RCC 7860 (cell line): Measurements from ENCODE around the gene SIDT1.

Experiments
- DNase-seq: peaks from one replicate; pipeline ENCODE4 v3.0.0-alpha.2; 2015; ENCODE audit warnings: low spot score
- FAIRE-seq: peaks from 2 replicates; lab custom pipeline; 2012; peaks lifted over from hg19 to GRCh38; lab: Jason Lieb, UNC

The SIDT1 gene

DNA sequence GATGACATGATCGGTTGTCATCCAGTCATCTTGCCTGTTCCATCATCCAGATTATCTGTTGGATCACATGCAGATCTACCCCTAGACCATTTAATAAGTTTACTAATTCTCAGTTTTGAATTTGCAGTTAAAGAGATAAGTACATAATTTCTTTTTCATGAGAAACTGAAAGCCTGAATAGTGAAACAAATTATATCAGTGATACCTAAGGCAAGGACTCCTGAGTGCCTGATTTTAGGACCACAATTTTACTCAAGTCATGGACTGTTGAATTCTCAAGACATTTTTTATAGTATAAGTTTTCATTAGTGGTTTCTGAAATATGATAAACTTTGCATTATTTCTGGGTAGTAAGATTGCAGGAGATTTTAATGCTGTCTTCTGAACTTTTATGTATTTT, 13.2 kb downstream of the SIDT1 start:
- no peak for FAIRE-seq
- no peak for DNase-seq

GRCh38 chr3:113546414-113546893, 14.1 kb downstream of the SIDT1 start:
- FAIRE-seq = no peak
- no peak for DNase-seq

GRCh38 chr3:113548501-113548900, 16.1 kb downstream of the SIDT1 start:
- DNase-seq (no peak), FAIRE-seq (no peak)

- FAIRE-seq (no peak), DNase-seq (no peak)
Observed at GRCh38 chr3:113551820-113552219, 19.5 kb downstream of the SIDT1 start.

DNA sequence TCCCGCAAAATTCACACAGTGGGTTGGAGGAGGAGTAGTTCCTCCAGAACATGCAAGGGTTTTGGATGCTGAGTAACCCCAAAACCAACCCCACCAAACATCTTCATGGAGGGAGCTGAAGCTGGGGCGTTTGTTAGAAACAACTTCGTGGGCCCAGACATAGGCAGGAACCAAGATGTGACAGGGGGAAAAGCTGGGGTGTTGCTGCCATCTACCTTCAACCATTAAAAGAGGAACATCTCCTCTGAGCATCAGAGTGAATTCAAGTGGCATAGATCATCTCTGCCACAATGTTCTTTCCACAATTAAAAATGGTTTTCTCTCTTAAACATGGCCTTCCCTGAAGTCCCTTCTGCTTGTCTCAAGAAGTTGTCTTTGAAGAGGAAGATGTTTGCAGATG, 20.5 kb downstream of the SIDT1 start:
- no peak for FAIRE-seq
- no peak for DNase-seq

DNA sequence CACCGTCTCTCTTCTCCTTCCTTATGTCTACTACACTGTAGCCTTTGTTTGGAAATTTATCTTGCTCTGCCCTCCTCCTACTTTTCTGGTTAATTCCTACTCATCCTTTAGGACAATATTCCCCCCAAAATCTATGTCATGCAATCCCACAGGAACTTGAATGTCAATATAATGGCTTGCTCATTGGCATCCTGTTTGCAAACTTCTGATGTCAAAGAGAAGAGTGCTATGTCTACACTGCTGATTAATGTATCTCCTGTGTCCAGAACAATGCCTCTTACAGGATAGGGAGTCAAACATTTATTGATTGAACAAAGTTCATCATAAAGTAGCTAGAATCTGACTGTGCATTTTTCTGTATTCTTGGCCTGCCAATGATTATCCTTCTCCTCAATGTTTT, 22.8 kb downstream of the SIDT1 start:
- no peak for FAIRE-seq
- DNase-seq = no peak

DNA sequence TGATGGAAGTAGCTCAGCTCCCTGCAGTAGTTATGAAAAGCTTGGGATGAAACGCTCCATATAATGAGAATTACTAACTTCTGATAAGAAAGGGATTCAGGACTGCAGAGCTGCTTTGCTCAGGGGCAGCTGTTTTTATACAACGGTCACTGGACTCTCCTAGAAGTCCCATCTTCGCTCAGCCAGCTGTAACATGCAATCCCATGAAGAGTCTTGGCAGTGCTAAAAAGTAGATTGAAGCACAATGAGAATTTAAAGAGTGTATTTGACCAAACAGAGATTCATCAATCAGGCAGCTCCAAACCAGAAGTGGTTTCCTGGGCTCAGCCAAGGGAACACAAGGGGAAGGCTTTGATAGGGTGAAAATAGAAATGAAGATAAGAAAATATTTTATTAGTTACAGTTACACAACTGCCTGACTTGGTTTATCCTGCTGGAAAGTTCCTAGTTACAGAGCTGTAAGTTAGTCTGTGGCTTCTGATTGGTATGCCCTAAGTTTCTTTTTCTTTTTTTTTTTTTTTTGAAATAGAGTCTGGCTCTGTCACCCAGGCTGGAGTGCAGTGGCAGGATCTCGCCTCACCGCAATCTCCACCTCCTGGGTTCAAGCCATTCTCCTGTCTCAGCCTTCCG, 24.1 kb downstream of the SIDT1 start:
- no peak for DNase-seq
- FAIRE-seq = no peak

GRCh38 chr3:113556946-113557335, 24.6 kb downstream of the SIDT1 start:
- FAIRE-seq (no peak), DNase-seq (no peak)

DNA sequence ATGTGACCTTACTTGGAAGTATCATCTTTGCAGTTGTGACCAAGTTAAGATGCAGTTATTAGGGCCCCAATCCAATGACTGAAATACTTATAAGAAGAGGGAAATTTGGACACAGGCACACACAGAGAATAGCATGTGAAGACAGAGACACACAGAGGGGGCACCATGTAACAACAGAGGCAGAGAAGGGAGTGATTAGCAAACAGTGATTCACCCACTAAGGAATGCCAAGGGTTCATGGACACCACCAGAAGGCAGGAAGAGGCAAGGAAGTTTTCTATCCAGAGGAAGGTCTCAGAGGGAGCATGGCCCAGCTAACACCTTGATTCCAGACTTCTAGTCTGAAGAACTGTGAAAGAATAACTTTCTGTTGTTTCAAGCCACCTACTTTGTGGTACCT, 25.0 kb downstream of the SIDT1 start:
- FAIRE-seq = peak; percentile 76
- peak; percentile 83 for DNase-seq

GRCh38 chr3:113559009-113559408, 26.7 kb downstream of the SIDT1 start:
- FAIRE-seq (no peak), DNase-seq (no peak)

DNA sequence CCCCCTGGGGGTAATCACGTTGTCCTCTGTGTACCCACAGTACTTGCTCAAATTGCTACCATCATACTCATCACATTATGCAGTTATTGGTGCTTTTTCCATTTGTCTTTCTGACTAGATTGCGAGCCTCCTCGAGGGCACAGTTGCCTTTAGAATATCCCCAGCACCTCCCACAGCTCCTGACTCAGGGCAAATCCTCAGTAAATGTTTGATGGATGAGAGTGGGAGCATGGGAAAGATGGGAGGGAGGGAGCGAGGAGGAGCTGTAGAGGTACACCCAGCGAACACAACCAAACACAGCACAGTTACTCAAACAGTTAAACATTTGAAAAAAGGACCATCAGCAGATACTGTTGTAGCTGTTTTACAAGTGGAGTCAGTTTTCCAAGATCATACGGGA, 27.9 kb downstream of the SIDT1 start:
- no peak for FAIRE-seq
- no peak for DNase-seq

GRCh38 chr3:113560831-113561623, 28.7 kb downstream of the SIDT1 start:
- DNase-seq (no peak), FAIRE-seq (no peak)

GRCh38 chr3:113565555-113565954, 33.2 kb downstream of the SIDT1 start:
- FAIRE-seq = no peak
- DNase-seq = no peak

DNA sequence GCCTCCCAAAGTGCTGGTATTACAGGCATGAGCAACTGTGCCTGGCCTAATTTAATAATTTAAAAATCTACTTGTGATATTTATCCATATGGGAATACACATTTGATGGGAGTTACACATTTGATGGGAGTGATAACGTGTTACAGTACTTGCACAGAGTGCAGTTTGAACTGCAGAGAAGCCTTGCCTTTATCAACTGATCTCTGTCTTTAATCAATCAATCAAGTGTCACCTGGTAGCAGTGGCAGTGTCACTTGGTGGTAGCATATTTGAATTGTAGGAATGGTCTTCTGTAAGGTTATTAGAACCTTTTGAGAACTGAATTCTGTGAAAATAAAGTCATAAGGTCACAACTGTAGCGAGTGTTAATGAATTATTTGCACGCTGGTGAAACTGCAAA, 37.8 kb downstream of the SIDT1 start:
- FAIRE-seq (no peak), DNase-seq (no peak)

GRCh38 chr3:113571360-113571759, 39.0 kb downstream of the SIDT1 start:
- no peak for FAIRE-seq
- DNase-seq = no peak

GRCh38 chr3:113573728-113574127, 41.4 kb downstream of the SIDT1 start:
- no peak for FAIRE-seq
- DNase-seq = no peak

DNA sequence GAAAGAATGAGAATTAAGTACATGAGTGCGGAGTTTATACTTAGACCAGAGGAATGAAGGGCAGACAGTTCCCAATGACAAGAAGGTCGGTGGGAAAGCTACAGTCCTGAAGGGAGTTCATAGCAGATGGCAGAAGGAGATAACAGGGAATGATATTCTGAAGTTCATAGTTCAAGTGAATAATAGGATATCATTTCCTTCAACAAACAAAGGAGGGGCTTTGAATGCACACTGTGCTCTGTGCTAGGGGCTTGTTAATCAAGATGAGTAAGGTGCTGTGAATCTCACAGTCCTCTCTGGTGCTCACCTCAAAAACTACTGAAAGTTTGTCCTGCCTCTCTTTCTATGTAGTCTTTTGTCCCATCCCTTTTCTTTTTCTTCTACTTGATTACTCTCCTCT, 41.9 kb downstream of the SIDT1 start:
- DNase-seq (no peak), FAIRE-seq (no peak)

GRCh38 chr3:113575206-113575605, 42.9 kb downstream of the SIDT1 start:
- no peak for FAIRE-seq
- no peak for DNase-seq

GRCh38 chr3:113585228-113585627, 52.9 kb downstream of the SIDT1 start:
- no peak for DNase-seq
- no peak for FAIRE-seq

- FAIRE-seq (no peak), DNase-seq (no peak)
Observed at GRCh38 chr3:113585720-113586119, 53.4 kb downstream of the SIDT1 start.

- DNase-seq (no peak), FAIRE-seq (no peak)
Observed at GRCh38 chr3:113588806-113589205, 56.5 kb downstream of the SIDT1 start.

- no peak for FAIRE-seq
- DNase-seq = no peak
Observed at GRCh38 chr3:113589971-113590370, 57.6 kb downstream of the SIDT1 start.
